Thymus (tissue), 11 donors: Measurements from ENCODE around the gene CCDC177. TPM values are rescaled to one million over a fixed set of nuclear protein-coding genes. Genes with fewer than 3 reads are reported as not detected.

Experiments used
- DNase-seq, 9 donors: peaks; one replicate each; pipeline ENCODE4 v3.0.0-alpha.2; 2013; ENCODE audit warnings: low spot score in 9 of 9, low read depth in 6 of 9, missing footprints in 1 of 9
- H3K27ac ChIP-seq, 2 donors: one replicate each; pipeline ENCODE4 v1.5.1; 2013; ENCODE audit warnings: control low read depth in 1 of 2, low read depth in 1 of 2, low read length in 1 of 2, mild to moderate bottlenecking in 1 of 2, moderate library complexity in 1 of 2
- H3K27me3 ChIP-seq, 2 donors: one replicate each; pipeline ENCODE4 v1.5.1; 2013; ENCODE audit warnings: low read length in 1 of 2; ENCODE audit not compliant: control insufficient read depth in 2 of 2, insufficient read depth in 1 of 2
- H3K36me3 ChIP-seq, 2 donors: one replicate each; pipeline ENCODE4 v1.5.1; 2013; ENCODE audit warnings: low read length in 1 of 2, mild to moderate bottlenecking in 1 of 2, moderate library complexity in 1 of 2; ENCODE audit not compliant: control insufficient read depth in 2 of 2, insufficient read depth in 2 of 2
- H3K4me1 ChIP-seq, 2 donors: one replicate each; pipeline ENCODE4 v1.5.1; 2013; ENCODE audit warnings: low read length in 2 of 2; ENCODE audit not compliant: control insufficient read depth in 2 of 2, insufficient read depth in 2 of 2
- H3K4me3 ChIP-seq, 2 donors: one replicate each; pipeline ENCODE4 v1.5.1; 2013; ENCODE audit warnings: low read length in 2 of 2, control low read depth in 1 of 2, mild to moderate bottlenecking in 1 of 2
- H3K9me3 ChIP-seq, 2 donors: one replicate each; pipeline ENCODE4 v1.5.1; 2013; ENCODE audit warnings: low read length in 1 of 2, mild to moderate bottlenecking in 1 of 2; ENCODE audit not compliant: control insufficient read depth in 2 of 2, insufficient read depth in 1 of 2
- WGBS: extraction: QIAGEN DNeasy Blood & Tissue Kit; methylation state at CpG from one replicate; pipeline ENCODE4 v1.1.7; 2013; 5-methylcytosine and 5-hydroxymethylcytosine counted together
- polyA plus RNA-seq: library from polyadenylated mRNA; stranded (reverse); fragments of 200-250 nt; gene quantifications from one replicate; pipeline ENCODE4 v1.2.3, GENCODE V29; 2013
- total RNA-seq: library from RNA; stranded (reverse); fragments of 120-200 nt; gene quantifications from one replicate; pipeline ENCODE4 v1.2.4, GENCODE V29; 2013
- donor health status: healthy.

Gene CCDC177
- total and polyA plus RNA-seq, 2 donors: 0.02 to 0.05 TPM

GRCh38 chr14:69573205-69573830 is 1.4 kb downstream of the CCDC177 start:
- Histone ChIP-seq H3K9me3 (peaks cover 1 to 13% of the 10 kb centered on the region in 2 donors), H3K36me3 (no peaks in the 10 kb centered on the region), H3K4me1 (peaks cover 5 to 7% of the 10 kb centered on the region in 2 donors), H3K27ac (no peak overlapping the region), H3K27me3 (peaks cover 60 to 78% of the 10 kb centered on the region in 2 donors), H3K4me3 (no peak overlapping the region)
- 30% methylated on average over 51 of the region's 51 CpGs for WGBS
- DNase-seq: no peak

GRCh38 chr14:69572841-69573135 is 1.9 kb downstream of the CCDC177 start:
- WGBS: 26% methylated on average over 40 of the region's 40 CpGs
- H3K36me3 ChIP-seq: no peaks in the 10 kb centered on the region
- H3K27ac ChIP-seq: no peak overlapping the region
- H3K27me3 ChIP-seq: peaks cover 60 to 83% of the 10 kb centered on the region in 2 donors
- DNase-seq: no peak
- H3K9me3 ChIP-seq: peaks cover 1 to 13% of the 10 kb centered on the region in 2 donors
- no peak overlapping the region for H3K4me3 ChIP-seq
- H3K4me1 ChIP-seq: peaks cover 5 to 7% of the 10 kb centered on the region in 2 donors

DNA sequence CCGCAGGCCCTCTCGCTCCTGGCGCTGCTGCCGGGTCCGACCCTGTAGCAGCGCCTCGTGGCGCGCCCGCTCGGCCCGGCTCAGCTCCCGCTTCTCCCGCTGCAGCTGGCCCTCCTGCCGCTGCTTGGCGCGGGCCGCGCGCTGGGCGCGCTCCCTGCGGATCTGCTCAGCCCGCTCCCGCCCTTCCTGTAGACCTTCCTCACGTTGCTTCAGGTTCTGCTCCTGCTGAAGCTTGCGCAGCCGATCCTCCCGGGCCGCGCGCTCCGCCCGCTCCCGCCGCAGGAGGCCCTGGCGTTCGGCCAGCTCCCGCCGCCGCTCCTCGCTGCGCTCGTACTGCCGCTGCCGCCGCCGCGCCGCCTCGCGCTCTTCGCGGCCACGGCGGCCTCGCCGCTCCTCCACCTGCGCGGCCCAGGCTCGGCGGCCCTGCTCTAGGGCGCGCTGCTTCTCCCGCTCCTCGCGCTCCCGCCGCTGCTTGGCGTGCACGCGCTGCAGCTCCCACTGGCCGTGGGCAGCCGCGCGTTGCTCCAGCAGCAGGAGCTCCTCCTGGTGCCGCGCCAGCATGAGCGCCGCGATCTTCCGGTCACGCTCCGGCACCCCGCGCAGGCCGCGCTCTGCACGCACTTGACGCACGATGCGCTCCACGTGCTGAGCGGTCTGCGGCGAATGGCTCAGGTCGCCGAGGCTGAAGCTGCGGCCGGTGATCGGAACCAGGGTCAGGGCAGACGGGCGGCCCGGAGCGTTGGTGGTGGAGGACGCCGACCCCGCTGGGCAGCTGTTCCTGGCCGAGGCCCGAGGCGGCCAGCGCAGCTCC is 2.4 kb downstream of the CCDC177 start:
- Histone ChIP-seq H3K9me3 (peaks cover 1 to 13% of the 10 kb centered on the region in 2 donors), H3K4me3 (peak overlapping the region in 1 of 2 donors; percentile 39), H3K27me3 (peaks cover 60 to 86% of the 10 kb centered on the region in 2 donors), H3K36me3 (no peaks in the 10 kb centered on the region), H3K27ac (no peak overlapping the region), H3K4me1 (peaks cover 5 to 7% of the 10 kb centered on the region in 2 donors)
- 11% methylated on average over 112 of the region's 112 CpGs for WGBS
- DNase-seq: peak in 1 of 9 donors; percentile 17

GRCh38 chr14:69571449-69572029 is 3.1 kb downstream of the CCDC177 start:
- Histone ChIP-seq H3K4me1 (peaks cover 5 to 7% of the 10 kb centered on the region in 2 donors), H3K9me3 (peaks cover 1 to 13% of the 10 kb centered on the region in 2 donors), H3K4me3 (peak overlapping the region in 1 of 2 donors; percentile 39), H3K36me3 (no peaks in the 10 kb centered on the region), H3K27me3 (peaks cover 60 to 87% of the 10 kb centered on the region in 2 donors), H3K27ac (no peak overlapping the region)
- 19% methylated on average over 62 of the region's 62 CpGs for WGBS
- DNase-seq: peak in 1 of 9 donors; percentile 15

DNA sequence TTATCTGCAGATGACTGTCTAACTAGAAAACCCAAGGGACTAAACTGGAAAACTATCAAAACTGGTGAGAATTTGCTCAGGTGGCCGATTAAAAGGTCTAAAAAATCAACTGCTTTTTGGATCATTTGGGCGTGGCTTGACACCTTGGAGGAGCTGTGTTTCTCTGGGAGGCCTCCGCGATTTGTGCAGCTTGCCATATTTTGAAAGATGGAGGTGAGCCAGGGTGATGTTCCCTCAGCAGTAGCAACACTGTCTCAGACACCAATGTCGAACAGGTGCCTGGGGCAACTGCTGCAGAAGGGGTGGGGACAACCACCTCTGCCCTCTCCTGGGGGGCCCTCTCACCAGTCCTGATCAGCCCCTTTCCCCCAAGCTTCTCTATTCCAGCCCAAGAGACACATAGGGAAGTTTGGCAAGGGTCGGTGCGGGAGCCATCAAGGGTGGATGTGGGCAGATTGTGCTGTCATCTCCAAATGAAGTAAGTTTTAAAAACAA is 3.8 kb downstream of the CCDC177 start:
- H3K4me3 ChIP-seq: no peak overlapping the region

GRCh38 chr14:69569859-69570258 is 4.8 kb downstream of the CCDC177 start:
- 80% methylated on average over 2 of the region's 2 CpGs for WGBS

More for the DNA sequence above, 3.8 kb downstream of the CCDC177 start:
- H3K36me3 ChIP-seq: no peaks in the 10 kb centered on the region
- DNase-seq: no peak
- peaks cover 5 to 7% of the 10 kb centered on the region in 2 donors for H3K4me1 ChIP-seq
- peaks cover 60 to 82% of the 10 kb centered on the region in 2 donors for H3K27me3 ChIP-seq
- peaks cover 1 to 13% of the 10 kb centered on the region in 2 donors for H3K9me3 ChIP-seq
- no peak overlapping the region for H3K27ac ChIP-seq
- WGBS: 86% methylated on average over 7 of the region's 7 CpGs

DNA sequence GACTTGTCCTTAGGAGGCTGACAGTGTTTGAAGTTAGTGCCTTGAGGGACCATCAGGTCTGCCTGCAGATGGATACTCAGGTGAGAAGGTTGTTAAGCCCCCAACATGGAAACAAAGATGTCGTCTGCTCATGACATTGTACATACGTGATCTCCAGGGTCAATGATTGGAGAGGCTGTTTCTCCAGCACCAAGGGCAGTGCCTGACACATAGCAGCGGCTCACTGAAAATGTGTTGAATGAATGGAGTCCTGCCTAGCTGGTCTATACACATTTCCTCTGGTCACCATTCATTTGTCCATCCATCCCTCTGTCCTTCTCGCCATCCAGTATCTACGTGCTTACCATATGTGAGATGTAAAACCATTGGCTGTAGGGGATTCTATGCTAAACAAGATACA is 7.1 kb downstream of the CCDC177 start:
- H3K36me3 ChIP-seq: no peaks in the 10 kb centered on the region
- no peak overlapping the region for H3K27ac ChIP-seq
- DNase-seq: no peak
- 93% methylated on average over 5 of the region's 5 CpGs for WGBS
- peaks cover 0 to 2% of the 10 kb centered on the region in 2 donors for H3K4me1 ChIP-seq
- peaks cover 1 to 8% of the 10 kb centered on the region in 2 donors for H3K9me3 ChIP-seq
- H3K4me3 ChIP-seq: no peak overlapping the region
- H3K27me3 ChIP-seq: peaks cover 35 to 60% of the 10 kb centered on the region in 2 donors

More at GRCh38 chr14:69569859-69570258, 4.8 kb downstream of the CCDC177 start:
- Histone ChIP-seq H3K9me3 (peaks cover 1 to 13% of the 10 kb centered on the region in 2 donors), H3K4me3 (no peak overlapping the region), H3K27me3 (peaks cover 54 to 77% of the 10 kb centered on the region in 2 donors), H3K27ac (no peak overlapping the region), H3K4me1 (peaks cover 5 to 7% of the 10 kb centered on the region in 2 donors), H3K36me3 (no peaks in the 10 kb centered on the region)
- DNase-seq: no peak

DNA sequence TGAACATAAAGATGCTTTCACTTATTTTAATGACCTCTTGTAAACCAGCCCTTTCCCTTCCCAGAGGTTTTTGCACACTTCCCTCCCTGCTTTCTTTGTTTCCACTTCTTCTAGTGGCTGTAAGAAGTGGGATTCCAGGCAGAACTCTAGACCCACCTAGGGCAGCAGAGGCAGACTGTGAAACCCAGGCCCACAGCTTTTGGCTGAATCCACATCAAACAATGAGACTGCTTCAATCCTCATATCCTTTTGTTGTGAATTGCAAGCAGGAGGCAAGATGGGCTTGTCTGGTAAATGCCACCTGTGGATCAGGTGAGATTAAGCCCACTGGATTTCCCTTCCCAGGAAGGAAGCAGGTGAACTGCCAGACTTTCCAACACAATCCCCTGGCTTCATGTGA is 12.8 kb downstream of the CCDC177 start:
- H3K9me3 ChIP-seq: no peaks in the 10 kb centered on the region
- H3K27ac ChIP-seq: no peak overlapping the region
- no peaks in the 10 kb centered on the region for H3K36me3 ChIP-seq
- H3K27me3 ChIP-seq: peaks cover 3 to 28% of the 10 kb centered on the region in 2 donors
- no peak for DNase-seq
- H3K4me1 ChIP-seq: no peaks in the 10 kb centered on the region
- no peak overlapping the region for H3K4me3 ChIP-seq

- Histone ChIP-seq H3K9me3 (no peaks in the 10 kb centered on the region), H3K36me3 (no peaks in the 10 kb centered on the region), H3K27me3 (peaks cover 3 to 24% of the 10 kb centered on the region in 2 donors), H3K27ac (no peak overlapping the region), H3K4me1 (no peaks in the 10 kb centered on the region), H3K4me3 (no peak overlapping the region)
- 92% methylated on average over 7 of the region's 7 CpGs for WGBS
- no peak for DNase-seq
Measured at GRCh38 chr14:69560826-69561225, 13.8 kb downstream of the CCDC177 start.
